Peyer's patch (tissue), 4 donors: ENCODE data around the gene MTX3.

Experiments
- CTCF ChIP-seq, 6 experiments: fragments of 450-650 bp in 4 of 6; fragments of 200-600 bp in 2 of 6; sonication (generic) in 1 of 6; IDR thresholded peaks; one replicate each; pipeline ENCODE4 v1.5.1; 2017 to 2019; ENCODE audit warnings: antibody characterized with exemption in 6 of 6, mild to moderate bottlenecking in 3 of 6, moderate library complexity in 1 of 6
- POLR2A ChIP-seq, 2 donors: fragments of 450-650 bp; IDR thresholded peaks; one replicate each; pipeline ENCODE4 v1.5.1; 2017; ENCODE audit warnings: antibody characterized with exemption in 2 of 2, mild to moderate bottlenecking in 2 of 2, moderate library complexity in 2 of 2

GRCh38 chr5:80010754-80011392, 19.8 kb upstream of the MTX3 start:
- TF ChIP-seq CTCF (IDR thresholded peaks at IDR 0.05) (no peak), POLR2A (IDR thresholded peaks at IDR 0.05) (no peak)
